GM12878 (cell line): ENCODE results near the gene PKD1. TPM values are rescaled to one million over a fixed set of nuclear protein-coding genes. Genes with fewer than 3 reads are reported as not detected.

Source experiments
- BACH1 ChIP-seq: fragments of 450-650 bp; IDR thresholded peaks from 2 replicates; pipeline ENCODE4 v1.6.1; 2017; ENCODE audit warnings: mild to moderate bottlenecking, borderline replicate concordance
- BHLHE40 ChIP-seq, 2 experiments: fragments of 450-650 bp in 1 of 2; IDR thresholded peaks; 2 replicates each; pipeline ENCODE4 v1.6.1; 2011 to 2017; ENCODE audit warnings: low read depth in 2 of 2, borderline replicate concordance in 1 of 2, improper control_type of control experiment in 1 of 2, low read length in 1 of 2, mild to moderate bottlenecking in 1 of 2
- CHD2 ChIP-seq: IDR thresholded peaks from 2 replicates; pipeline ENCODE4 v1.6.1; 2011; ENCODE audit warnings: low read depth, low read length, improper control_type of control experiment, borderline replicate concordance
- CREM ChIP-seq: IDR thresholded peaks from 2 replicates; pipeline ENCODE4 v1.6.1; 2014; ENCODE audit warnings: antibody characterized with exemption, low read depth
- E2F8 ChIP-seq: fragments of 450-650 bp; IDR thresholded peaks from 2 replicates; pipeline ENCODE4 v1.6.1; 2018; ENCODE audit warnings: mild to moderate bottlenecking, low read depth, moderate library complexity; ENCODE audit not compliant: partially characterized antibody
- JUND ChIP-seq: IDR thresholded peaks from 2 replicates; pipeline ENCODE4 v1.6.1; 2012; ENCODE audit warnings: low read depth, mild to moderate bottlenecking, low read length, improper control_type of control experiment, moderate library complexity
- KDM1A ChIP-seq: fragments of 200-600 bp; sonication (generic); IDR thresholded peaks from 2 replicates; pipeline ENCODE4 v1.6.1; 2016; ENCODE audit warnings: borderline replicate concordance
- MTA3 ChIP-seq: IDR thresholded peaks from 2 replicates; pipeline ENCODE4 v1.6.1; 2012; ENCODE audit warnings: low read length, inconsistent platforms, borderline replicate concordance
- NBN ChIP-seq: fragments of 450-650 bp; IDR thresholded peaks from 2 replicates; pipeline ENCODE4 v1.6.1; 2016
- NRF1 ChIP-seq: conservative IDR thresholded peaks from 2 replicates; pipeline ENCODE4 v1.6.1; 2011; ENCODE audit warnings: mild to moderate bottlenecking, low read depth, low read length, improper control_type of control experiment
- PKNOX1 ChIP-seq: fragments of 450-650 bp; IDR thresholded peaks from 2 replicates; pipeline ENCODE4 v1.6.1; 2016; ENCODE audit warnings: mild to moderate bottlenecking
- POLR2A ChIP-seq: IDR thresholded peaks from 2 replicates; pipeline ENCODE4 v1.6.1; 2011; ENCODE audit warnings: low read depth, mild to moderate bottlenecking, low read length
- SKIL ChIP-seq: fragments of 450-650 bp; IDR thresholded peaks from 2 replicates; pipeline ENCODE4 v1.6.1; 2017; ENCODE audit warnings: mild to moderate bottlenecking, low read depth, inconsistent platforms; ENCODE audit not compliant: poor library complexity, severe bottlenecking
- SMAD5 ChIP-seq: IDR thresholded peaks from 2 replicates; pipeline ENCODE4 v1.6.1; 2016; ENCODE audit warnings: antibody characterized with exemption, low read depth
- SREBF2 ChIP-seq: IDR thresholded peaks from 2 replicates; pipeline ENCODE4 v1.6.1; 2012; ENCODE audit warnings: mild to moderate bottlenecking, low read length
- SRF ChIP-seq, 2 experiments: IDR thresholded peaks; 2 replicates each; pipeline ENCODE4 v1.6.1; 2011; ENCODE audit warnings: low read depth in 2 of 2, low read length in 2 of 2, mild to moderate bottlenecking in 1 of 2, moderate library complexity in 1 of 2
- STAT1 ChIP-seq: fragments of 450-650 bp; conservative IDR thresholded peaks from 2 replicates; pipeline ENCODE4 v1.6.1; 2014; ENCODE audit warnings: antibody characterized with exemption, mild to moderate bottlenecking
- ZNF274 ChIP-seq: IDR thresholded peaks from one replicate; pipeline ENCODE4 v1.8.0; 2011; ENCODE audit not compliant: insufficient read length, insufficient read depth
- ZNF592 ChIP-seq: fragments of 450-650 bp; IDR thresholded peaks from 2 replicates; pipeline ENCODE4 v1.6.1; 2017; ENCODE audit warnings: mild to moderate bottlenecking, moderate library complexity
- ZSCAN29 ChIP-seq: fragments of 450-650 bp; IDR thresholded peaks from 2 replicates; pipeline ENCODE4 v1.6.1; 2017; ENCODE audit warnings: mild to moderate bottlenecking, moderate library complexity
- polyA plus RNA-seq, 11 experiments: library from polyadenylated mRNA; depleted of rRNA in 4 of 11; unstranded in 6 of 11; stranded (reverse) in 5 of 11; fragments of >200 nt; fragmentation: Nextera tagmentation in 4 of 11; fragmentation: Illumina TruSeq in 1 of 11; extraction: Ambion mirVana in 4 of 11; extraction: Trizol in 1 of 11; gene quantifications; 1 replicate in 1 of 11; 2 replicates in 10 of 11; pipeline versions ENCODE4 v1.2.1 to v1.2.3, GENCODE V29; 2011 to 2016; ENCODE audit warnings: inconsistent platforms in 2 of 11, missing spikeins in 2 of 11, low read depth in 1 of 11
- total RNA-seq, 4 experiments: library from RNA; depleted of rRNA in 3 of 4; stranded (reverse); fragments of >200 nt in 3 of 4; fragmentation: Illumina TruSeq in 1 of 4; extraction: Trizol in 1 of 4; gene quantifications; 2 replicates each; pipeline versions ENCODE4 v1.2.1 to v1.2.3, GENCODE V29; 2013 to 2021

The PKD1 gene
- total and polyA plus RNA-seq, 10 of the 15 experiments (the other 5 are each of a cell fraction or from before 2014, with no cell fraction given), result 0.11 to 62.0 (median 6.1) TPM

DNA sequence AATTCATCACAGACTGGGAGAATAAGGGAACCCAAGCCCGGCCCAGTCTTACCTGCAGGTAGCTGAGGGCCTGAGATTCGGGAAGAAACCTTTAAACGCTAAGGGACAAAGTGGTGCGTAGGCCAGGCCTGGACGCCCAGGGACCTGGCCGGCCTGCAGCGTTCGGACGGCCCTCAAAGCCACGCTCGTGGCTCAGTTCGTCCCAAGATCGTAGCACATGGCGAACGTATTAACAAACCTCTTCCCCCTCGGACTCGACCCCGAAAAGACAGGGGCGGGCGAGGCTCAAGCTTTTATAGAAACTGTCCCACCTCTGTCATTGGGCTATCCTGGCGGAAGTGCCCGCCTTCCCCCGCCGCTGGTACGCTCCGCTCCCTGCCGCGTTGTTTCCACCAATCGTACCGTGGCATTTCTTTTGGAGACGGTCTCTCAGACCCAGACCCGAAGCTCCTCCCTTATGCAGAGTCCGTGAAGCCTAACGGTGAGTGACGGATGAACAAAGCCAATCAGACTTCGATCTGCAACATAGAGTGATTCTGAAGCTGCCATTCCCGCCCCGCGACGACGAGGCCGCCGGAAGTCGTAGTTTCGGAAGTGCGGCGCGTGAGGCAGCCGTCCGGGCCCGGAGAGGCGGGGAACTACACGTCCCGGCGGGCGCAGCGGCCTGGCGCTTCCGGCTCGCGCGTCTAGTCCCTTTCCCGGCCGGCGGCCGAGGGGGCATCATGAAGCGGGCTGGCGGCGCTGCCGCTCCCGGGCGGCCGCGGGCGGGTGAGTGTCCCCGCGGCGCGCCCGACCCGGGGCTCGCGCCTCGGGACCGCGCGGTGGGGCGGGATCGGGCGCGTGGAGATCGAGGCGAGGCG is 19.6 kb upstream of the PKD1 start, which contains the start of gene TRAF7 (continued):
- peak; percentile 99 for TF ChIP-seq PKNOX1
- TF ChIP-seq CHD2, result peak; percentile 92
- peak; percentile 95 for TF ChIP-seq CREM
- no peak for TF ChIP-seq KDM1A
- TF ChIP-seq NRF1, result peak; percentile 19; the same call in 1 of the 2 replicates
- 0 out of 2 replicates have a peak, but pooled peaks have one; percentile 12 for TF ChIP-seq ZSCAN29
- no peak for TF ChIP-seq SREBF2
- peak; percentile 70 for TF ChIP-seq NBN
- no peak for TF ChIP-seq ZNF592
- peak; percentile 85 for TF ChIP-seq BACH1
- no peak for TF ChIP-seq JUND
- no peak for TF ChIP-seq SKIL
- peak; percentile 100 for TF ChIP-seq POLR2A
- TF ChIP-seq BHLHE40 (IDR thresholded peaks at IDR 0.05; ENCODE audit: borderline replicate concordance in 1 of 2, low read depth in 2 of 2, low read length in 1 of 2), result peak; percentile 59 to 86; a peak in 3 of 4 replicates
- peak; percentile 99 for TF ChIP-seq SMAD5
- TF ChIP-seq SRF (IDR thresholded peaks at IDR 0.05; ENCODE audit: low read depth in 2 of 2, low read length in 2 of 2), result peak in 1 of 2 experiments; percentile 25; a peak in 1 of 4 replicates
- no peak for TF ChIP-seq E2F8
- TF ChIP-seq MTA3, result no peak
- TF ChIP-seq STAT1, result peak; percentile 43; the same call in 1 of the 2 replicates
- TF ChIP-seq ZNF274, result no peak
